Loucy (cell line): ENCODE results near the gene ARHGDIB.

Experiments
- CTCF ChIP-seq: fragments of 200-600 bp; sonication (generic); conservative IDR thresholded peaks from 2 replicates; pipeline ENCODE4 v1.5.1; 2014; ENCODE audit warnings: mild to moderate bottlenecking, antibody characterized with exemption, low read length
- EZH2phosphoT487 ChIP-seq: fragments of 200-600 bp; IDR thresholded peaks from 2 replicates; pipeline ENCODE4 v1.6.1; 2018; ENCODE audit warnings: antibody characterized with exemption, mild to moderate bottlenecking, moderate library complexity, borderline replicate concordance

- TF ChIP-seq CTCF (no peak), EZH2phosphoT487 (no peak)
These were observed 21.2 kb upstream of the ARHGDIB start for GRCh38 chr12:14982562-14982961.
